GM23338 (cell line): ENCODE measurements around the gene TTC12. TPM values are rescaled to one million over a fixed set of nuclear protein-coding genes. Genes with fewer than 3 reads are reported as not detected.

Experiments
- ATAC-seq: fragments of 200-7000 bp; cut with Tn5 transposase; 3 replicates; pipeline ENCODE4 v1.9.1; 2020
- DNase-seq: peaks from one replicate; pipeline ENCODE4 v3.0.0-alpha.2; 2015; ENCODE audit warnings: low spot score
- H2AFZ ChIP-seq: fragments of 200-600 bp; sonication (generic); 2 replicates; pipeline ENCODE4 v1.8.0; 2016; ENCODE audit warnings: antibody characterized with exemption, mild to moderate bottlenecking, moderate library complexity
- H3F3A ChIP-seq: fragments of 200-600 bp; sonication (generic); replicated peaks from 2 replicates; pipeline ENCODE4 v1.8.0; 2017; ENCODE audit warnings: antibody characterized with exemption, mixed run types, low read depth
- H3K27ac ChIP-seq: fragments of 200-600 bp; sonication (generic); 2 replicates; pipeline ENCODE4 v1.6.1; 2016; ENCODE audit warnings: low read depth
- H3K27me3 ChIP-seq: fragments of 200-600 bp; sonication (generic); 2 replicates; pipeline ENCODE4 v1.8.0; 2016; ENCODE audit warnings: mild to moderate bottlenecking, mixed run types, moderate library complexity; ENCODE audit not compliant: insufficient read depth
- H3K36me3 ChIP-seq: fragments of 200-600 bp; sonication (generic); 2 replicates; pipeline ENCODE4 v1.8.0; 2016; ENCODE audit warnings: mild to moderate bottlenecking; ENCODE audit not compliant: insufficient read depth
- H3K4me1 ChIP-seq: fragments of 200-600 bp; sonication (generic); 2 replicates; pipeline ENCODE4 v1.8.0; 2016; ENCODE audit warnings: mild to moderate bottlenecking, moderate library complexity; ENCODE audit not compliant: insufficient read depth
- H3K4me2 ChIP-seq: fragments of 200-600 bp; sonication (generic); 2 replicates; pipeline ENCODE4 v1.7.1; 2017; ENCODE audit warnings: mixed run types
- H3K4me3 ChIP-seq: fragments of 200-600 bp; sonication (generic); 2 replicates; pipeline ENCODE4 v1.6.1; 2016; ENCODE audit warnings: mixed run types
- H3K79me2 ChIP-seq: fragments of 200-600 bp; sonication (generic); replicated peaks from 2 replicates; pipeline ENCODE4 v1.8.0; 2017; ENCODE audit warnings: mild to moderate bottlenecking; ENCODE audit not compliant: insufficient read depth
- H3K9me2 ChIP-seq: fragments of 200-600 bp; sonication (generic); 2 replicates; pipeline ENCODE4 v1.8.0; 2017; ENCODE audit not compliant: insufficient read depth
- H4K20me1 ChIP-seq: fragments of 200-600 bp; sonication (generic); replicated peaks from 2 replicates; pipeline ENCODE4 v1.8.0; 2017; ENCODE audit warnings: mild to moderate bottlenecking; ENCODE audit not compliant: insufficient read depth
- H3K27ac Mint-ChIP-seq: 2 replicates; pipeline ENCODE4 v1.8.0; 2020; ENCODE audit warnings: inconsistent platforms, mild to moderate bottlenecking, moderate library complexity, mixed read lengths
- H3K27me3 Mint-ChIP-seq: 3 replicates; pipeline ENCODE4 v1.8.0; 2022; ENCODE audit warnings: low read depth, mild to moderate bottlenecking, moderate library complexity, mixed read lengths, inconsistent platforms; ENCODE audit not compliant: insufficient read depth, poor library complexity
- H3K36me3 Mint-ChIP-seq: 3 replicates; pipeline ENCODE4 v1.8.0; 2021; ENCODE audit warnings: low read depth, mild to moderate bottlenecking, inconsistent platforms, moderate library complexity, mixed read lengths
- H3K4me1 Mint-ChIP-seq: 3 replicates; pipeline ENCODE4 v1.8.0; 2020; ENCODE audit warnings: mild to moderate bottlenecking, inconsistent platforms, mixed read lengths
- H3K4me3 Mint-ChIP-seq: 3 replicates; pipeline ENCODE4 v1.8.0; 2021; ENCODE audit warnings: moderate library complexity, mild to moderate bottlenecking, inconsistent platforms, mixed read lengths
- H3K9me3 Mint-ChIP-seq: 3 replicates; pipeline ENCODE4 v1.8.0; 2020; ENCODE audit warnings: moderate library complexity, mild to moderate bottlenecking, inconsistent platforms, mixed read lengths
- NANOG ChIP-seq: IDR thresholded peaks from 2 replicates; pipeline ENCODE4 v1.6.1; 2016; ENCODE audit warnings: antibody characterized with exemption, borderline replicate concordance
- POLR2AphosphoS5 ChIP-seq: IDR thresholded peaks from 2 replicates; pipeline ENCODE4 v1.6.1; 2016; ENCODE audit warnings: antibody characterized with exemption, low read depth
- ZNF114 ChIP-seq: fragments of 250-450 bp; sonication (Bioruptor Pico); IDR thresholded peaks from 2 replicates; pipeline ENCODE4 v1.5.0; 2020; ENCODE audit warnings: mild to moderate bottlenecking, moderate library complexity
- ZNF331 ChIP-seq: fragments of 250-450 bp; sonication (Bioruptor Pico); IDR thresholded peaks from 2 replicates; pipeline ENCODE4 v1.5.0; 2020; ENCODE audit warnings: low read depth, mild to moderate bottlenecking, moderate library complexity
- polyA plus RNA-seq: library from polyadenylated mRNA; unstranded; fragments of >200 nt; fragmentation: Nextera tagmentation; extraction: Ambion mirVana; gene quantifications from 2 replicates; pipeline ENCODE4 v1.2.1, GENCODE V29; 2016
- total RNA-seq: library from RNA; depleted of rRNA; stranded (reverse); fragments of >200 nt; shearing (Covaris generic); gene quantifications from 2 replicates; pipeline ENCODE4 v1.2.3, GENCODE V29; 2014
- TF ChIP-seq, protein P1 (sequence below): IDR thresholded peaks from 2 replicates; pipeline ENCODE4 v1.6.1; 2016; ENCODE audit warnings: antibody characterized with exemption
- TF ChIP-seq, protein P2 (sequence below): fragments of 250-450 bp; sonication (Bioruptor Pico); IDR thresholded peaks from 2 replicates; pipeline ENCODE4 v1.5.0; 2020; ENCODE audit warnings: mild to moderate bottlenecking, moderate library complexity

TTC12 gene
- total and polyA plus RNA-seq, 2 experiments from 2014 or later, result 3.4 to 12.5 TPM

DNA sequence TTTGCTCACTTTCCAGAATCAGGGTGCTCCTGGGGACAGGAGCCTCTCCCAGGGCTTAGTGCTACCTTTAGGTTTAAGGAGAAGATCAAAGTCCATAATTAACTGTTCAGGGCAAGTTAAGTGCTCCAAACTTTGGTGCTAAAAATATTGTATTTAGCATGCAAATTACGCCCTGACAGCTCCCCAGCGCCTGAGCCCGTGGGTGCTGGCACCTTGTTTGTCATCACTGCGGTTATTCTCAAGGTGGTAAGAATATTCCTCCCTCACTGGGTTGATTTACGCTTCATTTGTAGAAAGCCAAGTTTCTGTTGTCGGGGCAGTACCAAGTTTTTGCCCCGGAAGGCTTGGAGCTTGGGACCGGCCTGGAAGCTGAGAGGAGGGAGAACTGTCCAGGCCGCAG lies 94.5 kb downstream of the TTC12 start:
- H3F3A ChIP-seq, result no peaks in the 10 kb centered on the region
- no peaks in the 10 kb centered on the region for H4K20me1 ChIP-seq
- Mint-ChIP-seq H3K9me3 (no peaks in the 10 kb centered on the region), H3K27me3 (peaks cover 8% of the 10 kb centered on the region), H3K36me3 (no peaks in the 10 kb centered on the region; the same call in 2 of the 3 replicates), H3K4me1 (peaks cover 8% of the 10 kb centered on the region), H3K27ac (peak overlapping the region; percentile 41; the same call in 1 of the 2 replicates), H3K4me3 (no peak overlapping the region)
- no peaks in the 10 kb centered on the region for H3K9me2 ChIP-seq
- H3K27me3 ChIP-seq, result no peaks in the 10 kb centered on the region
- no peak overlapping the region for H3K4me2 ChIP-seq
- no peaks in the 10 kb centered on the region for H3K4me1 ChIP-seq
- no peak overlapping the region for H3K4me3 ChIP-seq
- no peaks in the 10 kb centered on the region for H3K36me3 ChIP-seq
- H3K27ac ChIP-seq, result no peak overlapping the region
- TF ChIP-seq POLR2AphosphoS5 (no peak), NANOG (no peak), ZNF331 (CRISPR knock-in tag) (no peak)
- TF ChIP-seq, protein P1, sequence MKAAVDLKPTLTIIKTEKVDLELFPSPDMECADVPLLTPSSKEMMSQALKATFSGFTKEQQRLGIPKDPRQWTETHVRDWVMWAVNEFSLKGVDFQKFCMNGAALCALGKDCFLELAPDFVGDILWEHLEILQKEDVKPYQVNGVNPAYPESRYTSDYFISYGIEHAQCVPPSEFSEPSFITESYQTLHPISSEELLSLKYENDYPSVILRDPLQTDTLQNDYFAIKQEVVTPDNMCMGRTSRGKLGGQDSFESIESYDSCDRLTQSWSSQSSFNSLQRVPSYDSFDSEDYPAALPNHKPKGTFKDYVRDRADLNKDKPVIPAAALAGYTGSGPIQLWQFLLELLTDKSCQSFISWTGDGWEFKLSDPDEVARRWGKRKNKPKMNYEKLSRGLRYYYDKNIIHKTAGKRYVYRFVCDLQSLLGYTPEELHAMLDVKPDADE, result no peak
- TF ChIP-seq, protein P2, sequence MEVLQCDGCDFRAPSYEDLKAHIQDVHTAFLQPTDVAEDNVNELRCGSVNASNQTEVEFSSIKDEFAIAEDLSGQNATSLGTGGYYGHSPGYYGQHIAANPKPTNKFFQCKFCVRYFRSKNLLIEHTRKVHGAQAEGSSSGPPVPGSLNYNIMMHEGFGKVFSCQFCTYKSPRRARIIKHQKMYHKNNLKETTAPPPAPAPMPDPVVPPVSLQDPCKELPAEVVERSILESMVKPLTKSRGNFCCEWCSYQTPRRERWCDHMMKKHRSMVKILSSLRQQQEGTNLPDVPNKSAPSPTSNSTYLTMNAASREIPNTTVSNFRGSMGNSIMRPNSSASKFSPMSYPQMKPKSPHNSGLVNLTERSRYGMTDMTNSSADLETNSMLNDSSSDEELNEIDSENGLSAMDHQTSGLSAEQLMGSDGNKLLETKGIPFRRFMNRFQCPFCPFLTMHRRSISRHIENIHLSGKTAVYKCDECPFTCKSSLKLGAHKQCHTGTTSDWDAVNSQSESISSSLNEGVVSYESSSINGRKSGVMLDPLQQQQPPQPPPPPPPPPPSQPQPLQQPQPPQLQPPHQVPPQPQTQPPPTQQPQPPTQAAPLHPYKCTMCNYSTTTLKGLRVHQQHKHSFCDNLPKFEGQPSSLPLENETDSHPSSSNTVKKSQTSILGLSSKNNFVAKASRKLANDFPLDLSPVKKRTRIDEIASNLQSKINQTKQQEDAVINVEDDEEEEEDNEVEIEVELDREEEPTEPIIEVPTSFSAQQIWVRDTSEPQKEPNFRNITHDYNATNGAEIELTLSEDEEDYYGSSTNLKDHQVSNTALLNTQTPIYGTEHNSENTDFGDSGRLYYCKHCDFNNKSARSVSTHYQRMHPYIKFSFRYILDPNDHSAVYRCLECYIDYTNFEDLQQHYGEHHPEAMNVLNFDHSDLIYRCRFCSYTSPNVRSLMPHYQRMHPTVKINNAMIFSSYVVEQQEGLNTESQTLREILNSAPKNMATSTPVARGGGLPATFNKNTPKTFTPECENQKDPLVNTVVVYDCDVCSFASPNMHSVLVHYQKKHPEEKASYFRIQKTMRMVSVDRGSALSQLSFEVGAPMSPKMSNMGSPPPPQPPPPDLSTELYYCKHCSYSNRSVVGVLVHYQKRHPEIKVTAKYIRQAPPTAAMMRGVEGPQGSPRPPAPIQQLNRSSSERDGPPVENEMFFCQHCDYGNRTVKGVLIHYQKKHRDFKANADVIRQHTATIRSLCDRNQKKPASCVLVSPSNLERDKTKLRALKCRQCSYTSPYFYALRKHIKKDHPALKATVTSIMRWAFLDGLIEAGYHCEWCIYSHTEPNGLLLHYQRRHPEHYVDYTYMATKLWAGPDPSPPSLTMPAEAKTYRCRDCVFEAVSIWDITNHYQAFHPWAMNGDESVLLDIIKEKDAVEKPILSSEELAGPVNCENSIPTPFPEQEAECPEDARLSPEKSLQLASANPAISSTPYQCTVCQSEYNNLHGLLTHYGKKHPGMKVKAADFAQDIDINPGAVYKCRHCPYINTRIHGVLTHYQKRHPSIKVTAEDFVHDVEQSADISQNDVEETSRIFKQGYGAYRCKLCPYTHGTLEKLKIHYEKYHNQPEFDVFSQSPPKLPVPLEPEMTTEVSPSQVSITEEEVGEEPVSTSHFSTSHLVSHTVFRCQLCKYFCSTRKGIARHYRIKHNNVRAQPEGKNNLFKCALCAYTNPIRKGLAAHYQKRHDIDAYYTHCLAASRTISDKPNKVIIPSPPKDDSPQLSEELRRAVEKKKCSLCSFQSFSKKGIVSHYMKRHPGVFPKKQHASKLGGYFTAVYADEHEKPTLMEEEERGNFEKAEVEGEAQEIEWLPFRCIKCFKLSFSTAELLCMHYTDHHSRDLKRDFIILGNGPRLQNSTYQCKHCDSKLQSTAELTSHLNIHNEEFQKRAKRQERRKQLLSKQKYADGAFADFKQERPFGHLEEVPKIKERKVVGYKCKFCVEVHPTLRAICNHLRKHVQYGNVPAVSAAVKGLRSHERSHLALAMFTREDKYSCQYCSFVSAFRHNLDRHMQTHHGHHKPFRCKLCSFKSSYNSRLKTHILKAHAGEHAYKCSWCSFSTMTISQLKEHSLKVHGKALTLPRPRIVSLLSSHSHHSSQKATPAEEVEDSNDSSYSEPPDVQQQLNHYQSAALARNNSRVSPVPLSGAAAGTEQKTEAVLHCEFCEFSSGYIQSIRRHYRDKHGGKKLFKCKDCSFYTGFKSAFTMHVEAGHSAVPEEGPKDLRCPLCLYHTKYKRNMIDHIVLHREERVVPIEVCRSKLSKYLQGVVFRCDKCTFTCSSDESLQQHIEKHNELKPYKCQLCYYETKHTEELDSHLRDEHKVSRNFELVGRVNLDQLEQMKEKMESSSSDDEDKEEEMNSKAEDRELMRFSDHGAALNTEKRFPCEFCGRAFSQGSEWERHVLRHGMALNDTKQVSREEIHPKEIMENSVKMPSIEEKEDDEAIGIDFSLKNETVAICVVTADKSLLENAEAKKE, result no peak
- no peak overlapping the region for H2AFZ ChIP-seq
- DNase-seq, result no peak
- ATAC-seq, result no peak
- no peaks in the 10 kb centered on the region for H3K79me2 ChIP-seq

DNA sequence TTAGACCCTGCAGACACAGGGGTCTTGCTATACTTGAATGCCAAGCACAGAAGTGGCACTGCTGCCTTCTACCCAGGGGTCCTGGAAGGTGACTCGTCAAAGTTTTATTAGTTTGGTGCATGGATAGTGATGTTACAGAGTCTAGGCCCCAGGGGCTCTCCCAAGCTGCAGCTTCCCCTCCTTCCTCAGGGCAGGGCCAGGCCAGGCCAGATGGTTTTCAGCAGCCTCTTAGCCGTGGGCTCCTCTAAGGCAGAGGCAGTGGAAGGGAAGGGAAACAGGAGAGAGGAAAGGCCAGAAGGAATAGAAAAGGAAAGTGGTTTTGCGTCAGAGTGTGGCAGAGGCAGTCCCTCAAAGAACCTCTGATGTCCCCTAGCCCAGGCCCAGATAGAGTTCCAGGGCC lies 95.1 kb downstream of the TTC12 start:
- Histone ChIP-seq H3K27ac (no peak overlapping the region), H3K9me2 (no peaks in the 10 kb centered on the region), H3K27me3 (no peaks in the 10 kb centered on the region), H3K36me3 (no peaks in the 10 kb centered on the region), H3K79me2 (no peaks in the 10 kb centered on the region), H3K4me3 (no peak overlapping the region), H2AFZ (no peak overlapping the region), H3F3A (no peaks in the 10 kb centered on the region), H3K4me2 (no peak overlapping the region), H3K4me1 (no peaks in the 10 kb centered on the region), H4K20me1 (no peaks in the 10 kb centered on the region)
- Mint-ChIP-seq H3K4me1 (peaks cover 8% of the 10 kb centered on the region), H3K9me3 (no peaks in the 10 kb centered on the region), H3K27me3 (peaks cover 8% of the 10 kb centered on the region), H3K27ac (no peak overlapping the region), H3K4me3 (no peak overlapping the region), H3K36me3 (no peaks in the 10 kb centered on the region; the same call in 2 of the 3 replicates)
- DNase-seq (no peak), ATAC-seq (no peak)
- TF ChIP-seq, protein P2, result no peak
- no peak for TF ChIP-seq ZNF114 (CRISPR knock-in tag)
